Neutrophil (primary cell): ENCODE measurements around the gene DOCK11.

Source experiments
- H3K27ac ChIP-seq: fragments of 200-600 bp; sonication (generic); 2 replicates; pipeline ENCODE4 v1.5.1; 2016; ENCODE audit warnings: mild to moderate bottlenecking, moderate library complexity
- H3K27me3 ChIP-seq: fragments of 200-600 bp; sonication (generic); 2 replicates; pipeline ENCODE4 v1.6.0; 2016; ENCODE audit warnings: mild to moderate bottlenecking
- H3K36me3 ChIP-seq: fragments of 200-600 bp; sonication (generic); 2 replicates; pipeline ENCODE4 v1.5.1; 2017
- H3K4me1 ChIP-seq, 2 experiments: fragments of 200-600 bp in 1 of 2; sonication (generic) in 1 of 2; 1 replicate in 1 of 2; 2 replicates in 1 of 2; pipeline versions ENCODE4 v1.5.1 to v1.6.1; 2013 to 2016; ENCODE audit warnings: low read depth in 1 of 2, low read length in 1 of 2, mild to moderate bottlenecking in 1 of 2, moderate library complexity in 1 of 2; ENCODE audit not compliant: control insufficient read depth in 1 of 2, insufficient read depth in 1 of 2
- H3K4me3 ChIP-seq, 2 experiments: fragments of 200-600 bp in 1 of 2; sonication (generic) in 1 of 2; 1 replicate in 1 of 2; 2 replicates in 1 of 2; pipeline ENCODE4 v1.5.1; 2013 to 2016; ENCODE audit warnings: low read depth in 1 of 2, low read length in 1 of 2, mild to moderate bottlenecking in 1 of 2, moderate library complexity in 1 of 2
- H3K9me3 ChIP-seq: fragments of 200-600 bp; sonication (generic); 2 replicates; pipeline ENCODE4 v1.5.1; 2016
- TF ChIP-seq, protein P1 (sequence below): fragments of 200-600 bp; sonication (generic); IDR thresholded peaks from 2 replicates; pipeline ENCODE4 v1.5.1; 2016; ENCODE audit warnings: antibody characterized with exemption

The DOCK11 gene

DNA sequence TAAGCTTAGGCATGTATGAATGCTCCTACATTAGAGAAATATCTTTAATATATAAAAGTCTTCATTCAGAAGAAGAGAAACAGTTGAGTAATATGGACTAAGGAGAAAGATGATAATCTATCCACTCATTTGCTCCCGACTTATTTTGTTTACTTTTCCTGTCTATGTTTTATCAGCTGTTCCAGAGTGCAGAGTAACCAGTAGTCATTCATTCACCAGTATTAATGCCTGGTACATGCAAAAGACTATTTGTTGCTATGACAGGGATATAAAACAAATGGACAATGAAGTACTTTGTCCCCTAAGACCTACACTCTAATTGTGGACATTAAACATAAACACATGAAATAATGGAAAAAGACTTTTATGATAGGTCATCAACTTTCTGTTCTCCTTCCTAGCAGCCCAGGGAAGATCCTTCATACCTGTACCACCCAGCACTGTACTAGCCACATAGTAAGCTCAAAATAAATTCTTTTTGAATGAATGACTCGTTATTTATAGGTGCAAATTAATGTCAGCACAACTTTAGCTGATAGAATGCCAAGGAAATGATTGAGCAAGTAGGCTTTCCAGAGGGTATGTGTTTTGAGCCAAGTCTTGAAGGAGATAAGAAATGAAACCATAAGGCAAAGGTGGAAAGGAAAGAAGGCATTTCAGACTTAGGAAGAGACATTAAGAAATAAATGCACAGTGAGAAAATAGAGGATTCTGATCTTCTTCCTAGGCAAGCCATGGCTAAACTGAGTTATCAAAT is 186.8 kb downstream of the DOCK11 start:
- Histone ChIP-seq H3K27ac (no peak overlapping the region), H3K4me3 (no peak overlapping the region), H3K4me1 (no peaks in the 10 kb centered on the region), H3K27me3 (no peaks in the 10 kb centered on the region), H3K9me3 (no peaks in the 10 kb centered on the region), H3K36me3 (peaks cover 69% of the 10 kb centered on the region)
- TF ChIP-seq, protein P1, sequence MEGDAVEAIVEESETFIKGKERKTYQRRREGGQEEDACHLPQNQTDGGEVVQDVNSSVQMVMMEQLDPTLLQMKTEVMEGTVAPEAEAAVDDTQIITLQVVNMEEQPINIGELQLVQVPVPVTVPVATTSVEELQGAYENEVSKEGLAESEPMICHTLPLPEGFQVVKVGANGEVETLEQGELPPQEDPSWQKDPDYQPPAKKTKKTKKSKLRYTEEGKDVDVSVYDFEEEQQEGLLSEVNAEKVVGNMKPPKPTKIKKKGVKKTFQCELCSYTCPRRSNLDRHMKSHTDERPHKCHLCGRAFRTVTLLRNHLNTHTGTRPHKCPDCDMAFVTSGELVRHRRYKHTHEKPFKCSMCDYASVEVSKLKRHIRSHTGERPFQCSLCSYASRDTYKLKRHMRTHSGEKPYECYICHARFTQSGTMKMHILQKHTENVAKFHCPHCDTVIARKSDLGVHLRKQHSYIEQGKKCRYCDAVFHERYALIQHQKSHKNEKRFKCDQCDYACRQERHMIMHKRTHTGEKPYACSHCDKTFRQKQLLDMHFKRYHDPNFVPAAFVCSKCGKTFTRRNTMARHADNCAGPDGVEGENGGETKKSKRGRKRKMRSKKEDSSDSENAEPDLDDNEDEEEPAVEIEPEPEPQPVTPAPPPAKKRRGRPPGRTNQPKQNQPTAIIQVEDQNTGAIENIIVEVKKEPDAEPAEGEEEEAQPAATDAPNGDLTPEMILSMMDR = no peak

- Histone ChIP-seq H3K27me3 (no peaks in the 10 kb centered on the region), H3K36me3 (peaks cover 68% of the 10 kb centered on the region), H3K27ac (no peak overlapping the region), H3K9me3 (no peaks in the 10 kb centered on the region), H3K4me3 (no peak overlapping the region), H3K4me1 (no peaks in the 10 kb centered on the region)
- TF ChIP-seq, protein P1 = no peak
Measured at GRCh38 chrX:118685393-118685792, 189.8 kb downstream of the DOCK11 start.

DNA sequence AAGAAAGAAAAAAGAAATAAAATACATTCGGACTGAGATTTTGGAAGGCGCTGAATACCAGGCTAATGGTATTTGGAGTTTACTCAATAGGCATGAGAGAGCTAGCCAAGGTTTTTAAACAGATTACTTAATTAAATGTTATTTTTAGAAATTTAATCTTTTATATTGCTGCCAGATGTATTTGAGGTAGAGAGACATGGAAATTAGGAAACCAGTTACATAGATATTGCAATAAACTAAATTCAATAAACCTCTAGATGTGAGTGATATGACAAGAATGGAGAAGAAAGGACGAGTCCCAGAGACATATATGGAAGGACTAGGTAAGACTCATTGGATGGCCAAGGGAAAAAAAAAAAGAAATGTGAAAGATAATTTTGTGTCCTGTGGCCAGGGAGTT is 193.3 kb downstream of the DOCK11 start:
- Histone ChIP-seq H3K9me3 (no peaks in the 10 kb centered on the region), H3K36me3 (peaks cover 33% of the 10 kb centered on the region), H3K27me3 (no peaks in the 10 kb centered on the region), H3K4me1 (no peaks in the 10 kb centered on the region), H3K4me3 (no peak overlapping the region), H3K27ac (peak overlapping the region; percentile 33)
- TF ChIP-seq, protein P1 = no peak

GRCh38 chrX:118693843-118694242 is 198.2 kb downstream of the DOCK11 start:
- Histone ChIP-seq H3K4me1 (peaks cover 10 to 17% of the 10 kb centered on the region in 2 experiments), H3K9me3 (no peaks in the 10 kb centered on the region), H3K27me3 (no peaks in the 10 kb centered on the region), H3K4me3 (no peak overlapping the region), H3K27ac (no peak overlapping the region), H3K36me3 (peaks cover 2% of the 10 kb centered on the region)
- TF ChIP-seq, protein P1 = no peak

DNA sequence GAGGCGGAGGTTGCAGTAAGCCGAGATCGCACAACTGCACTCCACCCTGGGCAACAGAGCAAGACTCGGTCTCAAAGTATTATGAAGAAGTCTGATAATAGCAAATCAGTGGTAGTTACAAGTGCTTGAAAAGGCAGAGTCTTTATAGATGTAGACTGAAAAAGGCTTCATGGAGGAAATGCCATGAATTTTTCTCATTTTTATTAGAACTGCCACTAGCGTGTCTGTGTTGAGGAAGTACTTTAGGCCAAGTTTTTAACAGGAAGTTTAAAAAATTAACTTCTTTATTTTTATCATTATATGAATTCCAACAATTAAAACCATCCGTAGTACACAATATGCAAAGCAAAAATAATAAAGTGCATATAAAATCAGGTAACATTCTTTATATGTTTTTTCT is 199.0 kb downstream of the DOCK11 start:
- Histone ChIP-seq H3K27me3 (no peaks in the 10 kb centered on the region), H3K9me3 (no peaks in the 10 kb centered on the region), H3K4me3 (no peak overlapping the region), H3K4me1 (peaks cover 18 to 24% of the 10 kb centered on the region in 2 experiments), H3K27ac (no peak overlapping the region), H3K36me3 (no peaks in the 10 kb centered on the region)
- TF ChIP-seq, protein P1 = no peak
